OCI-LY3 (cell line): Measurements from ENCODE around the gene CYP3A4.
"Not testable (repeated sequence)": the region's sequence is repeated elsewhere in the genome, so short reads cannot be mapped to it uniquely, and the experiment has no call there.

Experiments used
- H2AFZ ChIP-seq: fragments of 200-600, 300-600 bp; shearing (Covaris generic); 2 replicates; pipeline ENCODE4 v1.6.0; 2014; ENCODE audit warnings: antibody characterized with exemption, low read depth, low read length
- H3K27ac ChIP-seq: fragments of 200-600, 300-600 bp; sonication (generic); 2 replicates; pipeline ENCODE4 v1.5.1; 2014; ENCODE audit warnings: mild to moderate bottlenecking, low read length, moderate library complexity, mixed read lengths
- H3K27me3 ChIP-seq: fragments of 200-600, 300-600 bp; sonication (generic); 2 replicates; pipeline ENCODE4 v1.6.1; 2014; ENCODE audit warnings: low read depth, low read length, mixed read lengths
- H3K36me3 ChIP-seq: fragments of 200-600, 300-600 bp; sonication (generic); replicated peaks from 2 replicates; pipeline ENCODE3; 2014; ENCODE audit warnings: low read depth, low read length, mixed read lengths
- H3K4me1 ChIP-seq: fragments of 300-600, 200-600 bp; sonication (generic); 2 replicates; pipeline ENCODE4 v1.6.1; 2014; ENCODE audit warnings: low read length, mixed read lengths
- H3K4me2 ChIP-seq: fragments of 200-600, 300-600 bp; sonication (generic); 2 replicates; pipeline ENCODE4 v1.6.1; 2014; ENCODE audit warnings: low read length, mixed read lengths
- H3K4me3 ChIP-seq: fragments of 300-600, 200-600 bp; sonication (generic); 2 replicates; pipeline ENCODE4 v1.5.1; 2014; ENCODE audit warnings: antibody characterized with exemption, mild to moderate bottlenecking, low read length, moderate library complexity
- H3K79me2 ChIP-seq: fragments of 300-600, 200-600 bp; shearing (Covaris generic); 2 replicates; pipeline ENCODE4 v1.6.1; 2014; ENCODE audit warnings: mild to moderate bottlenecking, low read length, mixed read lengths
- H3K9ac ChIP-seq: fragments of 300-600, 200-600 bp; shearing (Covaris generic); 2 replicates; pipeline ENCODE4 v1.6.0; 2014; ENCODE audit warnings: mild to moderate bottlenecking, low read length, moderate library complexity
- H3K9me3 ChIP-seq: fragments of 200-600, 300-600 bp; shearing (Covaris generic); 2 replicates; pipeline ENCODE4 v1.6.1; 2014; ENCODE audit warnings: low read length, mixed read lengths; ENCODE audit not compliant: insufficient read depth
- H4K20me1 ChIP-seq: fragments of 200-600, 300-600 bp; sonication (generic); 2 replicates; pipeline ENCODE4 v1.6.1; 2016; ENCODE audit warnings: low read length, mixed read lengths; ENCODE audit not compliant: insufficient read depth
- EZH2phosphoT487 ChIP-seq: fragments of 200-600 bp; shearing (Covaris generic); IDR thresholded peaks from 2 replicates; pipeline ENCODE4 v1.6.1; 2018; ENCODE audit warnings: antibody characterized with exemption, mixed run types, low read depth
- TF ChIP-seq, protein P1 (sequence below): fragments of 200-600, 300-600 bp; sonication (generic); IDR thresholded peaks from 2 replicates; pipeline ENCODE4 v1.5.1; 2014; ENCODE audit warnings: antibody characterized with exemption, low read length, low read depth

CYP3A4 gene

DNA sequence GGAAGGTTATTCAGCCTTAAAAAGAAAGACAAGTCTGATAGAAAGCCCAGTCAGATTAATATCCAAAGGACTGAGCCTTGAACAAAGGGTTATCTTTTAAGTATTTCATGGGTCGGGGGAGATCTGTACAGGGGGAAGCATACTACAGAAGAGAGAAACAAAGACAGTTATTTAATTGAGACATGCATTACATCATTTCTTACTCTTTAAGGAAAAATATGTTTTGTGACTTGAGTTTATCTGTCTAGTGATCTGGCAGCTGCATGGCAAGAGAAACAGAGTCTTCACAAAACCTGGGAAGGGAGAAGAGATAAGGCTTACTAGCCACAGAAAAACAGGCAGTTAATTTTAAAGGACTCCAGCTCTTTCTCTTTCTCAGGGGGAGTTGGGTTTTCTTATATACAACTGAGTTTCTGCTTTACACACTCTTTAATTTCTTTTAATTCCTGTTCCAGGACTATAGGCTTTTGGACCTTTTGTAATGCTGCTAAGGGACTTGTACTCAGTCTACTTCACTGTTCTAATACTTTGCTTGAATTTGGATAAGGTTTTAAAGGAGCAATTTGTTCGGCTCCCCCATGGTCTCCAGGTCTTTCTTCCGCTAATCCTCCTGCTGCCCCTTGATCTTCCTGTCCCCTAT, 23.0 kb upstream of the CYP3A4 start:
- H3K4me2 ChIP-seq, result no peak overlapping the region
- no peaks in the 10 kb centered on the region for H3K9me3 ChIP-seq
- no peaks in the 10 kb centered on the region for H4K20me1 ChIP-seq
- H3K79me2 ChIP-seq, result no peaks in the 10 kb centered on the region
- TF ChIP-seq, protein P1, sequence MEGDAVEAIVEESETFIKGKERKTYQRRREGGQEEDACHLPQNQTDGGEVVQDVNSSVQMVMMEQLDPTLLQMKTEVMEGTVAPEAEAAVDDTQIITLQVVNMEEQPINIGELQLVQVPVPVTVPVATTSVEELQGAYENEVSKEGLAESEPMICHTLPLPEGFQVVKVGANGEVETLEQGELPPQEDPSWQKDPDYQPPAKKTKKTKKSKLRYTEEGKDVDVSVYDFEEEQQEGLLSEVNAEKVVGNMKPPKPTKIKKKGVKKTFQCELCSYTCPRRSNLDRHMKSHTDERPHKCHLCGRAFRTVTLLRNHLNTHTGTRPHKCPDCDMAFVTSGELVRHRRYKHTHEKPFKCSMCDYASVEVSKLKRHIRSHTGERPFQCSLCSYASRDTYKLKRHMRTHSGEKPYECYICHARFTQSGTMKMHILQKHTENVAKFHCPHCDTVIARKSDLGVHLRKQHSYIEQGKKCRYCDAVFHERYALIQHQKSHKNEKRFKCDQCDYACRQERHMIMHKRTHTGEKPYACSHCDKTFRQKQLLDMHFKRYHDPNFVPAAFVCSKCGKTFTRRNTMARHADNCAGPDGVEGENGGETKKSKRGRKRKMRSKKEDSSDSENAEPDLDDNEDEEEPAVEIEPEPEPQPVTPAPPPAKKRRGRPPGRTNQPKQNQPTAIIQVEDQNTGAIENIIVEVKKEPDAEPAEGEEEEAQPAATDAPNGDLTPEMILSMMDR, result no peak
- no peak for TF ChIP-seq EZH2phosphoT487
- H3K4me1 ChIP-seq, result no peaks in the 10 kb centered on the region
- no peaks in the 10 kb centered on the region for H3K36me3 ChIP-seq
- no peak overlapping the region for H3K4me3 ChIP-seq
- no peak overlapping the region for H2AFZ ChIP-seq
- H3K27me3 ChIP-seq, result peaks cover 37% of the 10 kb centered on the region
- no peak overlapping the region for H3K27ac ChIP-seq
- H3K9ac ChIP-seq, result no peak overlapping the region

DNA sequence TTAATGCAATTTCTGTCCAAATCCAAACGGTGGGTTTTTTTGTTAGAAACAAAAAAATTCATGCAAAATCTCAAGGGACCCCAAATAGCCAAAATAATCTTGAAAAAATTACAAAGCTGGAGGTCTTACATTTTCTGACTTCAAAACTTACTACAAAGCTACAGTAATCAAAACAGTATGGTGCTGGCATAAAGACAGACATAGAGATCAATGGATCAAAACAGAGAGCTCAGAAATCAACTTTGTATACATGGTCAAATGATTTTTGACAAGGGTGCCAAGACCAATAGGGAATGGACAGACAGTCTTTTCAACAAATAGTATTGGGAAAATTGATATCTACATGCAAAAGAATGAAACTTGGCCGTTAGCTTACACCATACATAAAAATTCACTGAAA, 21.7 kb upstream of the CYP3A4 start:
- no peaks in the 10 kb centered on the region for H3K9me3 ChIP-seq
- H3K4me3 ChIP-seq, result no peak overlapping the region
- H3K79me2 ChIP-seq, result no peaks in the 10 kb centered on the region
- H3K27me3 ChIP-seq, result peaks cover 37% of the 10 kb centered on the region
- no peak overlapping the region for H3K9ac ChIP-seq
- no peak overlapping the region for H3K4me2 ChIP-seq
- H2AFZ ChIP-seq, result no peak overlapping the region
- no peak for TF ChIP-seq EZH2phosphoT487
- TF ChIP-seq, protein P1, result no peak
- no peaks in the 10 kb centered on the region for H3K4me1 ChIP-seq
- no peaks in the 10 kb centered on the region for H3K36me3 ChIP-seq
- no peak overlapping the region for H3K27ac ChIP-seq
- H4K20me1 ChIP-seq, result no peaks in the 10 kb centered on the region

DNA sequence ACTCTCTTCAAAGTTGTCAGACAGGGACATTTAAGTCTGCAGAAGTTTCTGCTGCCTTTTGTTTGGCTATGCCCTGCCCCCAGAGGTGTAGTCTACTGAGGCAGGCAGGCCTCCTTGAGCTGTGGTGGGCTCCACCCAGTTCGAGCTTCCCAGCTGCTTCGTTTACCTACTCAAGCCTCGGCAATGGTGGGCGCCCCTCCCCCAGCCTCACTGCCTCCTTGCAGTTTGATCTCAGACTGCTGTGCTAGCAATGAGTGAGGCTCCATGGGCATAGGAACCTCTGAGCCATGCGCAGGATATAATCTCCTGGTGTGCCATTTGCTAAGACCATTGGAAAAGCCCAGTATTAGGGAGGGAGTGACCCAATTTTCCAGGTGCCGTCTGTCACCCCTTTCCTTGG, 19.1 kb upstream of the CYP3A4 start:
- H3K79me2 ChIP-seq, H3K4me3 ChIP-seq, H3K36me3 ChIP-seq, H3K4me1 ChIP-seq, H3K9me3 ChIP-seq, H2AFZ ChIP-seq, H4K20me1 ChIP-seq, H3K27ac ChIP-seq, H3K4me2 ChIP-seq, H3K9ac ChIP-seq: not testable (repeated sequence)
- H3K27me3 ChIP-seq, result peaks cover 39% of the 10 kb centered on the region

DNA sequence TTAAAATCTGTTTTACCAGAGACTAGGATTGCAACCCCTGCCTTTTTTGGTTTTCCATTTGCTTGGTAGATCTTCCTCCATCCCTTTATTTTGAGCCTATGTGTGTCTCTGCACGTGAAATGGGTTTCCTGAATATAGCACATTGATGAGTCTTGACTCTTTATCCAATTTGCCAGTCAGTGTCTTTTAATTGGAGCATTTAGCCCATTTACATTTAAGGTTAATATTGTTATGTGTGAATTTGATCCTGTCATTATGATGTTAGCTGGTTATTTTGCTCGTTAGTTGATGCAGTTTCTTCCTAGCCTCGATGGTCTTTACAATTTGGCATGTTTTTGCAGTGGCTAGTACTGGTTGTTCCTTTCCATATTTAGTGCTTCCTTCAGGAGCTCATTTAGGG, 17.4 kb upstream of the CYP3A4 start:
- H3K9ac ChIP-seq, H3K4me3 ChIP-seq, H3K79me2 ChIP-seq, H3K9me3 ChIP-seq, H3K36me3 ChIP-seq, H4K20me1 ChIP-seq, H3K4me1 ChIP-seq, H3K27ac ChIP-seq, H3K4me2 ChIP-seq, H2AFZ ChIP-seq: not testable (repeated sequence)
- H3K27me3 ChIP-seq, result peaks cover 30% of the 10 kb centered on the region

DNA sequence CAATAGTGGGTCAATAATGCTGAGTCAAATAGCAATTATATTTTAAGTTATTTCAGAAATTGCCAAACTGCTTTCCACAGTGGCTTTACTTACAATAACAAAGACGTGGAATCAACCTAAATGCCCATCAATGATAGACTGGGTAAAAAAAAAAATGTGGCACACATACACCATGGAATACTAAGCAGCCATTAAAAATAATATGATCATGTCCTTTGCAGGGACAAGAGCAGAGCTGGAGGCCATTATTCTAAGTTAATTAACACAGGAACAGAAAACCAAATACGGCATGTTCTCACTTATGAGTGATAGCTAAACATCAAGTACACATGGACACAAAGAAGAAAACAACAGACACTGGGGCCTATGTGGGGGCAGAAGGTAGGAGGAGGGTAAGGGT, 15.0 kb upstream of the CYP3A4 start:
- Histone ChIP-seq H3K27ac (no peak overlapping the region), H3K4me2 (no peak overlapping the region), H3K9me3 (no peaks in the 10 kb centered on the region), H3K4me1 (no peaks in the 10 kb centered on the region), H2AFZ (no peak overlapping the region), H3K9ac (no peak overlapping the region), H3K79me2 (no peaks in the 10 kb centered on the region), H3K27me3 (peaks cover 13% of the 10 kb centered on the region), H3K36me3 (no peaks in the 10 kb centered on the region), H4K20me1 (no peaks in the 10 kb centered on the region), H3K4me3 (no peak overlapping the region)
- TF ChIP-seq EZH2phosphoT487, result no peak
- TF ChIP-seq, protein P1, result no peak

DNA sequence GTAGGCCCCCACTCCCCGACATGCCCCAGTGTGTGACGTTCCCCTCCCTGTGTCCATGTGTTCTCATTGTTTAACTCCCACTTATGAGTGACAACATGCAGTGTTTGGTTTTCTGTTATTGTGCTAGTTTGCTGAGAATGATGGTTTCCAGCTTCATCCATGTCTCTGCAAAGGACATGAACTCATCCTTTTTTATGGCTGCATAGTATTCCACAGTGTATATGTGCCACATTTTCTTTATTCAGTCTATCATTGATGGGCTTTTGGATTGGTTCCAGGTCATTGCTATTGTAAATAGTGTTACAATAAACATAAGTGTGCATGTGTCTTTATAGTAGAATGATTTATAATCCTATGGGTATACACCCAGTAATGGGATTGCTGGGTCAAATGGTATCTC, 11.9 kb upstream of the CYP3A4 start:
- H3K27ac ChIP-seq, H3K9ac ChIP-seq, H3K36me3 ChIP-seq, H3K4me3 ChIP-seq, H3K79me2 ChIP-seq, H2AFZ ChIP-seq, H4K20me1 ChIP-seq, H3K4me2 ChIP-seq, H3K4me1 ChIP-seq, H3K9me3 ChIP-seq: not testable (repeated sequence)
- H3K27me3 ChIP-seq, result peaks cover 27% of the 10 kb centered on the region
